ENCODE measurements around the gene SLC22A7.

SLC22A7 gene

DNA sequence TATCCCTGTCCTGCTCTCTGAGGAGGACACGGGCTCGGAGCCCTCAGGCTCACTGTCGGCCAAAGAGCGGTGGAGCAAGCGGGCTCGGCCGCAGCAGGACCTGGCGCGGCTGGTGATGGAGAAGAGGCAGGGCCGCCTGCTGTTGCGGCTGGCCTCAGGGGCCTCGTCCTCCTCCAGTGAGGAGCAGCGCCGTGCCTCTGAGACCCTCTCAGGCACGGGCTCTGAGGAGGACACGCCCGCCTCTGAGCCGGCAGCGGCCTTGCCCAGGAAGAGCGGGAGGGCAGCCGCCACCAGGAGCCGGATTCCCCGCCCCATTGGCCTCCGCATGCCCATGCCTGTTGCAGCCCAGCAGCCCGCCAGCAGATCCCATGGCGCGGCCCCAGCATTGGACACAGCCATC lies 14.2 kb upstream of the SLC22A7 start:
- TF ChIP-seq EZH2phosphoT487 (IDR thresholded peaks at IDR 0.05; ENCODE audit: borderline replicate concordance, low read length) (no peak), CTCF (IDR thresholded peaks at IDR 0.05; ENCODE audit: low read depth, low read length, poor library complexity, severe bottlenecking) (no peak)
- Histone ChIP-seq H3K4me3 (ENCODE audit: low read length) (no peak overlapping the region), H3K9me2 (replicated peaks; ENCODE audit: control insufficient read depth, low read length) (no peaks in the 10 kb centered on the region), H3K4me1 (ENCODE audit: control insufficient read depth, low read length) (peaks cover 18% of the 10 kb centered on the region), H3K27ac (ENCODE audit: low read depth, low read length) (no peak overlapping the region), H3K36me3 (ENCODE audit: control insufficient read depth, low read length) (no peaks in the 10 kb centered on the region), H3K9me3 (ENCODE audit: control insufficient read depth, insufficient read depth, low read length) (no peaks in the 10 kb centered on the region), H3K4me2 (ENCODE audit: low read length) (no peak overlapping the region), H4K20me1 (ENCODE audit: control insufficient read depth, insufficient read depth, low read depth, low read length) (no peaks in the 10 kb centered on the region), H3F3A (ENCODE audit: control insufficient read depth, insufficient read depth) (no peaks in the 10 kb centered on the region), H3K27me3 (ENCODE audit: control insufficient read depth, low read length) (no peaks in the 10 kb centered on the region), H3K79me2 (ENCODE audit: control insufficient read depth, low read length) (no peaks in the 10 kb centered on the region)

DNA sequence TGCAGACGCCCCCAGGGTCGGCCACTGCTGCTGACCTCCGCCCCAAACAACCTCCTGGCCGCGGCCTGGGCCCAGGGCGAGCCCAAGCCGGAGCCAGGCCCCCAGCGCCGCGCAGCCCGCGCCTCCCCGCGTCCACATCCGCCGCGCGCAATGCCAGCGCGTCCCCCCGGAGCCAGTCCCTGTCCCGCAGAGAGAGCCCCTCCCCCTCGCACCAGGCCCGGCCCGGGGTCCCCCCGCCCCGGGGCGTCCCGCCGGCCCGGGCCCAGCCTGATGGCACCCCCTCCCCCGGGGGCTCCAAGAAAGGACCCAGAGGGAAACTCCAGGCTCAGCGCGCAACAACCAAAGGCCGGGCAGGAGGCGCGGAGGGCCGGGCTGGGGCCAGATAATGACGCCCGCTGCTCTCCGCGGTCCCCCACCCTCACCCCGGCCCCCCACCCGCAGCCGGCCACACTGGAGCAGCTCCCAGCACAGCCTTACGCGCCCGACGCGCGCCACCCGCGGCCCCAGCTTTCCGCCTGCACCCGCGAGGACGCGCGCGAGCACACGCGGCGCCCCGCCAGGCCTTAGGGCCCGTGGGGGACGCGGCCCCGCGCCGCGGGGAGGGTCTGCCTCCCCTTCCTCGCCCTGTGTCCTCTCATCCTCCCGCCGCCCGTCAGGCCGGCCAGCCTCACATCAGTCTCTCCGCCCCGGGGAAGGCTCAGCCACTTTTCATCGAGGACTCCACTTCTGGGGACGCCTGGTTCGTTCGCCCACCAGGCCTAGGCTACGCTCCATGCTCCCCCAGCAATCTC lies 12.9 kb upstream of the SLC22A7 start:
- Histone ChIP-seq H3K27me3 (ENCODE audit: control insufficient read depth, low read length) (no peaks in the 10 kb centered on the region), H3K36me3 (ENCODE audit: control insufficient read depth, low read length) (no peaks in the 10 kb centered on the region), H3K4me2 (ENCODE audit: low read length) (no peak overlapping the region), H3K4me1 (ENCODE audit: control insufficient read depth, low read length) (peaks cover 18% of the 10 kb centered on the region), H3K9me2 (replicated peaks; ENCODE audit: control insufficient read depth, low read length) (no peaks in the 10 kb centered on the region), H3K27ac (ENCODE audit: low read depth, low read length) (no peak overlapping the region), H3K79me2 (ENCODE audit: control insufficient read depth, low read length) (no peaks in the 10 kb centered on the region), H4K20me1 (ENCODE audit: control insufficient read depth, insufficient read depth, low read depth, low read length) (no peaks in the 10 kb centered on the region), H3K4me3 (ENCODE audit: low read length) (no peak overlapping the region), H3F3A (ENCODE audit: control insufficient read depth, insufficient read depth) (no peaks in the 10 kb centered on the region), H3K9me3 (ENCODE audit: control insufficient read depth, insufficient read depth, low read length) (no peaks in the 10 kb centered on the region)
- TF ChIP-seq EZH2phosphoT487 (IDR thresholded peaks at IDR 0.05; ENCODE audit: borderline replicate concordance, low read length) (no peak), CTCF (IDR thresholded peaks at IDR 0.05; ENCODE audit: low read depth, low read length, poor library complexity, severe bottlenecking) (no peak)

DNA sequence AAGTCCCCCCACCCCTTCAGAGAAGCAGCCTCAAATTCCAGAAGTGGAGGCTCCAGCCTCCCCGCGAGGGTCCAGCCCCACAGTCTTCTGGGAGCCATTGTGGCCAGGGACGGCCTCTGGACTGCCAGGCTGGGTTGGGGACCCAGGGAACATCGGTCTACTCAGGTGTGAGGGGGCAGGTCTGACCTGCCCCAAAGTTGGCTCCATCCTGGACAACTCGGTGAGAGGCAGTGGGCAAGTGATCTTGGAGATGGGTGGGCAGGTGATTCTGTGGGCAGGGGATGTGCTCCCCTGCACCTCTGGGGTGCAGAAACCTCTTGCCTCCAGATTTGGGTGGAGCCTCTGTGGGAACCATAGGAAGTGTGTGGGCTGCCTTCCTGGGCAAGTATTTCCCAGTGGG lies 12.2 kb upstream of the SLC22A7 start:
- Histone ChIP-seq H3K4me1 (ENCODE audit: control insufficient read depth, low read length) (peaks cover 18% of the 10 kb centered on the region), H3K27me3 (ENCODE audit: control insufficient read depth, low read length) (no peaks in the 10 kb centered on the region), H3F3A (ENCODE audit: control insufficient read depth, insufficient read depth) (no peaks in the 10 kb centered on the region), H3K9me2 (replicated peaks; ENCODE audit: control insufficient read depth, low read length) (no peaks in the 10 kb centered on the region), H4K20me1 (ENCODE audit: control insufficient read depth, insufficient read depth, low read depth, low read length) (no peaks in the 10 kb centered on the region), H3K79me2 (ENCODE audit: control insufficient read depth, low read length) (no peaks in the 10 kb centered on the region), H3K4me2 (ENCODE audit: low read length) (no peak overlapping the region), H3K9me3 (ENCODE audit: control insufficient read depth, insufficient read depth, low read length) (no peaks in the 10 kb centered on the region), H3K36me3 (ENCODE audit: control insufficient read depth, low read length) (no peaks in the 10 kb centered on the region), H3K27ac (ENCODE audit: low read depth, low read length) (no peak overlapping the region), H3K4me3 (ENCODE audit: low read length) (no peak overlapping the region)
- TF ChIP-seq EZH2phosphoT487 (IDR thresholded peaks at IDR 0.05; ENCODE audit: borderline replicate concordance, low read length) (no peak), CTCF (IDR thresholded peaks at IDR 0.05; ENCODE audit: low read depth, low read length, poor library complexity, severe bottlenecking) (no peak)

Data from DOHH2 (cell line).